ENCODE data around the gene PLA2G4E.

Gene PLA2G4E

GRCh38 chr15:42011074-42011473, 9.8 kb downstream of the PLA2G4E start:
- peak; percentile 22 for DNase-seq (ENCODE audit: low read depth)
- no peak for TF ChIP-seq CTCF (IDR thresholded peaks at IDR 0.05; ENCODE audit: insufficient read depth, low read depth, low read length, missing control alignments)
- H3K4me3 ChIP-seq (ENCODE audit: low read depth, low read length), result peak overlapping the region; percentile 34; the same call in 1 of the 2 replicates

GRCh38 chr15:42010434-42010833, 10.4 kb downstream of the PLA2G4E start:
- H3K4me3 ChIP-seq (ENCODE audit: low read depth, low read length), result no peak overlapping the region
- DNase-seq (ENCODE audit: low read depth), result peak; percentile 76
- no peak for TF ChIP-seq CTCF (IDR thresholded peaks at IDR 0.05; ENCODE audit: insufficient read depth, low read depth, low read length, missing control alignments)

- no peak for DNase-seq (ENCODE audit: low read depth)
- no peak for TF ChIP-seq CTCF (IDR thresholded peaks at IDR 0.05; ENCODE audit: insufficient read depth, low read depth, low read length, missing control alignments)
These were observed 11.4 kb downstream of the PLA2G4E start for GRCh38 chr15:42009474-42009873.

GRCh38 chr15:42009022-42009421, 11.8 kb downstream of the PLA2G4E start:
- no peak for DNase-seq (ENCODE audit: low read depth)
- no peak for TF ChIP-seq CTCF (IDR thresholded peaks at IDR 0.05; ENCODE audit: insufficient read depth, low read depth, low read length, missing control alignments)
- no peak overlapping the region for H3K4me3 ChIP-seq (ENCODE audit: low read depth, low read length)

More at GRCh38 chr15:42009474-42009873, 11.4 kb downstream of the PLA2G4E start:
- H3K4me3 ChIP-seq (ENCODE audit: low read depth, low read length), result no peak overlapping the region

DNA sequence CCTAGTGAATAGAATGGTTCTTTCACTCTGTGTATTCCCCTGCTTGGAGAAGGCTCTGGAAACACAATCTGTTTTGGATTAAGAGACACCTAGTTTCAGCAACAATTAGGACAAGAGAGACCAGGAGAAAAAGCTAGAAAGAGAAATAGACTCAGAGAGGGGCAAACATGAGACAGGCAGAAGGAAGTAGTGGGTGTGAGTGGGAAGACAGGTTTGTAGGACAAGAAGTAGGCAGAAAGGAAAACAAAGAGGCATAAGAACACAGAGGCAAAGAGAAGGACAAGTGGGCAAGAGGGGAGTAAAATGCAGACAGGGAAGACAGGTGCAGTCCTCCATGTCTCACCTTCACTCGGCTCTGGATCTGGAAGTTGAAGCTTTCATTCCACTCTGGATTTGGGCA, 13.5 kb downstream of the PLA2G4E start:
- DNase-seq (ENCODE audit: low read depth), result no peak
- no peak overlapping the region for H3K4me3 ChIP-seq (ENCODE audit: low read depth, low read length)
- TF ChIP-seq CTCF (IDR thresholded peaks at IDR 0.05; ENCODE audit: insufficient read depth, low read depth, low read length, missing control alignments), result no peak

GRCh38 chr15:42002333-42002732, 18.5 kb downstream of the PLA2G4E start:
- no peak for DNase-seq (ENCODE audit: low read depth)
- no peak for TF ChIP-seq CTCF (IDR thresholded peaks at IDR 0.05; ENCODE audit: insufficient read depth, low read depth, low read length, missing control alignments)
- no peak overlapping the region for H3K4me3 ChIP-seq (ENCODE audit: low read depth, low read length)

GRCh38 chr15:42001236-42001635, 19.6 kb downstream of the PLA2G4E start:
- DNase-seq (ENCODE audit: low read depth), result no peak
- no peak overlapping the region for H3K4me3 ChIP-seq (ENCODE audit: low read depth, low read length)
- no peak for TF ChIP-seq CTCF (IDR thresholded peaks at IDR 0.05; ENCODE audit: insufficient read depth, low read depth, low read length, missing control alignments)
